Ectodermal cell (in vitro differentiated cells): ENCODE results near the gene VWF.

ENCODE experiments used
- H3K27ac ChIP-seq: 2 replicates; pipeline ENCODE4 v1.7.0; 2013; ENCODE audit warnings: mild to moderate bottlenecking, low read depth, low read length; ENCODE audit not compliant: insufficient read depth, poor library complexity, severe bottlenecking
- H3K27me3 ChIP-seq: 2 replicates; pipeline ENCODE4 v1.7.0; 2013; ENCODE audit warnings: mild to moderate bottlenecking, low read length; ENCODE audit not compliant: insufficient read depth, control insufficient read depth, poor library complexity, severe bottlenecking
- H3K36me3 ChIP-seq: one replicate; pipeline ENCODE4 v1.7.0; 2013; ENCODE audit warnings: low read length; ENCODE audit not compliant: control insufficient read depth, insufficient read depth
- H3K4me1 ChIP-seq: one replicate; pipeline ENCODE4 v1.7.0; 2013; ENCODE audit warnings: low read length; ENCODE audit not compliant: control insufficient read depth, insufficient read depth
- H3K4me3 ChIP-seq: 2 replicates; pipeline ENCODE4 v1.7.0; 2013; ENCODE audit warnings: low read depth, low read length, control low read depth; ENCODE audit not compliant: insufficient read depth
- H3K9me3 ChIP-seq: 2 replicates; pipeline ENCODE4 v1.7.0; 2013; ENCODE audit warnings: mild to moderate bottlenecking, low read length, moderate library complexity; ENCODE audit not compliant: control insufficient read depth
- WGBS, 2 experiments: methylation state at CpG; one replicate each; pipeline ENCODE4 v1.1.7; 2013; ENCODE audit warnings: missing lambda C conversion rate in 2 of 2; 5-methylcytosine and 5-hydroxymethylcytosine counted together

The VWF gene

GRCh38 chr12:6090803-6091202 is 33.7 kb downstream of the VWF start:
- Histone ChIP-seq H3K27ac (no peak overlapping the region), H3K27me3 (no peaks in the 10 kb centered on the region), H3K9me3 (no peaks in the 10 kb centered on the region), H3K4me1 (peaks cover 9% of the 10 kb centered on the region), H3K36me3 (no peaks in the 10 kb centered on the region), H3K4me3 (no peak overlapping the region)
- 93 to 94% methylated on average over 6 of the region's 6 CpGs for WGBS, 2 experiments

DNA sequence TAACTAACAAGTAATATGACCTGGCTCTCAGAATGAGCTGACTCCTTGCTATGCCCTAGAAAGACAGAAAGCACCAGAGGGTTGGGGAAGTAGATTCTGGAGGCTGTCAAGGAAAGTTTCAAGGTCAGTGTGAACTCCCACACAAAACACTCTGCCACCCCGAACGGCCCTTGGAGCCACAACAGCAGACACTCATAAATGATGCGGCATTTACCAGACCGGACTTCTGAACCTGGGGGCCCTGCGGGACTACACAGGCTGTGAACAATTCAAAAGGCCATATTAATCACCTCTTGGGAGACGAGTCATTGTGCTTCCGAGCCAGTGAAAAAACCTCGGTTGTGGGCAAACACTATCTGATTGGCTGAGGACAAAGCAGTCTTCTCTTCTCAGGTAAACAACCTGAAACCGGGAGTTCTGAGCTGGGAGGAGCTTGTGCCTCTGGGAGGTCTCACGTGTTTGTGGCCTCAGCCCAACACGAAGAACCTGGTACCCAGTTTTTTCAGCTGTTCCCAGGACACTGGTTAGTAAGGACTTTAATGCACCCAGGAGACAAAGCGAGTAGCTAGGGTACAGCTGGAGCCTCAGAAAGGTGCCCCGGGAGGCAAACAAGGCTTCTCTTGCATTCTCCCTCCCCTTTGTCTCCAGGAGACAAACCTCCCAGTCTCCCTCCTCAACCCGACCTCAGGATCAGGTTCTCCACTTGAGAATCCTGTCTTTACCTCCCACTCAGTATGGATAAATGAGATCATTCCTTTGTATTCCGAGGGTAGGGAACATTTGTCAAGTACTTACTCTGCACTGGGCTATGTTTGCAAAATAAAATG is 35.3 kb downstream of the VWF start:
- Histone ChIP-seq H3K27me3 (no peaks in the 10 kb centered on the region), H3K4me1 (peaks cover 19% of the 10 kb centered on the region), H3K4me3 (no peak overlapping the region), H3K36me3 (no peaks in the 10 kb centered on the region), H3K9me3 (no peaks in the 10 kb centered on the region), H3K27ac (no peak overlapping the region)
- 49 to 53% methylated on average over 15 of the region's 15 CpGs for WGBS, 2 experiments

GRCh38 chr12:6086316-6086715 is 38.2 kb downstream of the VWF start:
- H3K27me3 ChIP-seq = no peaks in the 10 kb centered on the region
- H3K4me3 ChIP-seq = no peak overlapping the region
- no peaks in the 10 kb centered on the region for H3K36me3 ChIP-seq
- peaks cover 33% of the 10 kb centered on the region for H3K4me1 ChIP-seq
- WGBS, 2 experiments = 91 to 95% methylated on average over 2 of the region's 2 CpGs
- no peak overlapping the region for H3K27ac ChIP-seq
- H3K9me3 ChIP-seq = no peaks in the 10 kb centered on the region

GRCh38 chr12:6085841-6086240 is 38.6 kb downstream of the VWF start:
- Histone ChIP-seq H3K4me3 (no peak overlapping the region), H3K27me3 (no peaks in the 10 kb centered on the region), H3K27ac (no peak overlapping the region), H3K4me1 (peaks cover 34% of the 10 kb centered on the region), H3K9me3 (no peaks in the 10 kb centered on the region), H3K36me3 (no peaks in the 10 kb centered on the region)
- WGBS, 2 experiments = 90% methylated on average over 3 of the region's 3 CpGs

DNA sequence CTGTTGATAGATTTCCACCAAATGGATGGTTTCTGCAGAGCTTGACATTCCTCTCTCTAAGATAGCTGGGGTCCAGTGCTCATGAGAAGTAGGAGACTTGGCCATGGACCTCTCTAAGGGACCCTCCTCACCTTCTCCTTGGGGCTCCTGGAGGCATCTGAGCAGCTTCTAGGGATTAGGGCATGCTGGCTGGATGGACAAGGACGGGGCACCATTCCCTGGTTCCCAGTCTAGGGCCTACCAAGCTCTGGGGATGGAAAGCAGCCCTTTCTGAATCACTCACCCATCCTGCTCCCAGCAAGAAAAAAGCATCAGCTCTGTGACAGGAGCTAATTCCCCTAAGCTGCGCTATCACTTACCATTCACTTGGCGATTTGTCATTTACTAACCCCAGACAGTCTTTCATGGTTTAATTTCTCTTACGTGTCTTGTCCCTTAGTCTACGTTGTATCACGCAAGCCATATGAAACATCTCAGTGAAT is 39.5 kb downstream of the VWF start:
- WGBS, 2 experiments = 94% methylated on average over 6 of the region's 6 CpGs
- no peak overlapping the region for H3K4me3 ChIP-seq
- peak overlapping the region; percentile 96 for H3K27ac ChIP-seq
- H3K4me1 ChIP-seq = peaks cover 35% of the 10 kb centered on the region
- H3K36me3 ChIP-seq = no peaks in the 10 kb centered on the region
- H3K27me3 ChIP-seq = no peaks in the 10 kb centered on the region
- no peaks in the 10 kb centered on the region for H3K9me3 ChIP-seq

GRCh38 chr12:6084261-6084968 is 40.1 kb downstream of the VWF start:
- 14% methylated on average over 7 of the region's 7 CpGs for WGBS, 2 experiments
- no peaks in the 10 kb centered on the region for H3K27me3 ChIP-seq
- no peak overlapping the region for H3K4me3 ChIP-seq
- H3K27ac ChIP-seq = peak overlapping the region; percentile 96
- H3K36me3 ChIP-seq = no peaks in the 10 kb centered on the region
- H3K9me3 ChIP-seq = no peaks in the 10 kb centered on the region
- H3K4me1 ChIP-seq = peaks cover 32% of the 10 kb centered on the region

DNA sequence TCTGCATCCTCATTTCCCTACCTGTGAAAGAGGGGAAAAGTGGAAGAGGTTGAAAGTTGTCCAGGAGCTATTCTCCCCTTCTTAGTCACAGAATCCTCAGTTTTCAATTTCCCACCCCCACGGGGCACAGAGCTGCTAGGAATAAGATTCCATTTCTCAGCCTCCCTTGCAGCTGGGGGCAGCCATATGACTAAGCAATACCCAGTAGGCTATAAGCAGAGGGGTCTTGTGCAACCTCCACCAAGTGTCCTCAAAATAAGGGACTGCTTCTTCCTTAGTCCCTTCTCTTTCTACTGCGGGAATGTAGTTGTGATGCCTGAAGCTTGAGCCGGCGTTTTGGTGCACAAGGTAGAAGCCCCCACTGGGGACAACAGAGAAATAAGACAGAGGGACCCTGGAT is 40.9 kb downstream of the VWF start:
- no peaks in the 10 kb centered on the region for H3K9me3 ChIP-seq
- H3K36me3 ChIP-seq = no peaks in the 10 kb centered on the region
- H3K27ac ChIP-seq = peak overlapping the region; percentile 96
- H3K4me3 ChIP-seq = no peak overlapping the region
- H3K27me3 ChIP-seq = no peaks in the 10 kb centered on the region
- H3K4me1 ChIP-seq = peaks cover 31% of the 10 kb centered on the region
- 77 to 80% methylated on average over 4 of the region's 4 CpGs for WGBS, 2 experiments

DNA sequence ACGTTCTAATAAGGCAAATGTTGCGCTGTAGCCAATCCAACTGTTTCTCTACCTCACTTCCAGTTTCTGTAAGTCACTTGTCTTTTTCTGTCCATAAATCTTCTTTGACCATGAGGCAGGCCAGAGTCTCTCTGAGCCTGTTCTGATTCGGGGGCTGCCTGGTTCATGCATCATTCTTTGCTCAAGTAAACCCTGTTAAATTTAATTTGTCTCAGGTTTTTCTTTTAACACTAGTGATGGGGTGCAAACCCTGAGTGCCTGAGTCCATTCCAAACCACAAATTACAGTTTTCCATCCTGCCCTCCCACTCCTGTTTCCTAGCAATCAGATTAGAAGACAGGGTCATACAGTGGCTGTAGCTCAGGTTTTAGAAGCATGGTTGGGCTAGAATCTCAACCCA is 41.9 kb downstream of the VWF start:
- Histone ChIP-seq H3K4me1 (peaks cover 37% of the 10 kb centered on the region), H3K4me3 (no peak overlapping the region), H3K36me3 (no peaks in the 10 kb centered on the region), H3K27ac (no peak overlapping the region), H3K9me3 (no peaks in the 10 kb centered on the region), H3K27me3 (no peaks in the 10 kb centered on the region)
- 93 to 97% methylated on average over 3 of the region's 3 CpGs for WGBS, 2 experiments

DNA sequence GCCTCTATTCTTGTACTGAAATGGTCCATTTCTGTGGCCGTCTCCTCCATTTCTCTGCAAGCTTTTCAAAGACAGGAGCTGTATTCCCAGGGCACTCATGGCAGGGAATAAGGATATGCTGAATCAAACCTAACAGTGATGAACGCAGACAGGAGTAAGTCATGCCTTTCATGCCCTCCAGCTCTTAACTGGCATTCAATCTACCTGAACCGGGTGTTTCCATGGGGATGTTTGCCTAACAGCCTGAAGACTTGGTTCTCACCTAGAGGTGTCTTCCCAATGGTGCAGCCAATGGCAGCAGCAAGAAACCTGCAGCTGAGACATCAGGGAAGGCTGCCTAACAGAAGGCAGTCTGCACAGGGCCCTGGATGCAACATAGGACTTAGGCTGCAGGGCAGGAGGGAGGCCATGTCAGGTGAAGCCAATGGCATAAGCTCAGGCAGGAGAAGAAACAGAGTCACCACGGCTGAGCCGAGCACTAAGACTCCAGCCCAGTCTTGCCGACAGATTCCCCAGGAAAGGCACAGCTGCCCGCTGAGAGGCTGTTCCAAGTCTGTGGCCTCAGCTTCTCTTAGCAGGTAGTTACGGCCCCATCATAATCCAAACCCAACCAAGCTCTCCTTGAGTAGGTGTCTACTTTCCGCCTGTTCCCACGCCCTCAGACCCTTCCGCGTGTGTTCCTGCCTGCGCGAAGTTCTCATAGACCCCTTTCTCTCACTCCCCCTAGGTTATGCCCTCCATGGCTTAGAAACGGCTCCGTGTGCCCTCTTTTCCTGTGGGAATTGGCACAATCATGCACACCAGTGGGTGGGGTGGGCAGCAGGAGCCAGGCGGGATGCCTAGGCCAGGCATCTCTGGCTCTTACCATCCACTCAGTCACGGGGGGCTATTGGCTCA is 44.1 kb downstream of the VWF start:
- H3K9me3 ChIP-seq = no peaks in the 10 kb centered on the region
- peaks cover 38% of the 10 kb centered on the region for H3K4me1 ChIP-seq
- WGBS, 2 experiments = 95 to 96% methylated on average over 18 of the region's 18 CpGs
- H3K27ac ChIP-seq = no peak overlapping the region
- no peak overlapping the region for H3K4me3 ChIP-seq
- no peaks in the 10 kb centered on the region for H3K36me3 ChIP-seq
- no peaks in the 10 kb centered on the region for H3K27me3 ChIP-seq
